PFSK-1 (cell line): ENCODE data around the gene KRT16.

Experiments used
- POLR2AphosphoS5 ChIP-seq: IDR thresholded peaks from 2 replicates; pipeline ENCODE4 v1.6.1; 2012; ENCODE audit warnings: low read depth, mild to moderate bottlenecking, control low read depth, low read length, moderate library complexity
- REST ChIP-seq, 2 experiments: IDR thresholded peaks; 2 replicates each; pipeline versions ENCODE4 v1.6.1 to v1.8.0; 2011 to 2012; ENCODE audit warnings: low read depth in 2 of 2, low read length in 2 of 2, control low read depth in 1 of 2, inconsistent platforms in 1 of 2, mild to moderate bottlenecking in 1 of 2, moderate library complexity in 1 of 2; ENCODE audit not compliant: insufficient read depth in 1 of 2
- SIN3A ChIP-seq: IDR thresholded peaks from 2 replicates; pipeline ENCODE4 v1.6.1; 2012; ENCODE audit warnings: mild to moderate bottlenecking, low read length, moderate library complexity, borderline replicate concordance; ENCODE audit not compliant: insufficient read depth

GRCh38 chr17:41571561-41572434, 40.8 kb downstream of the KRT16 start, which contains the start of gene KRT9:
- no peak for TF ChIP-seq REST (IDR thresholded peaks at IDR 0.05; ENCODE audit: insufficient read depth in 1 of 2, low read depth in 2 of 2, low read length in 2 of 2)
- no peak for TF ChIP-seq SIN3A
- TF ChIP-seq POLR2AphosphoS5 = no peak
